OCI-LY7 (cell line): ENCODE data around the gene TMEM250.

Experiments
- CTCF ChIP-seq: fragments of 200-600 bp; sonication (generic); conservative IDR thresholded peaks from 2 replicates; pipeline ENCODE4 v1.5.1; 2014; ENCODE audit warnings: mild to moderate bottlenecking, antibody characterized with exemption, low read length, moderate library complexity, mixed read lengths
- EZH2phosphoT487 ChIP-seq: fragments of 200-600 bp; sonication (generic); IDR thresholded peaks from 2 replicates; pipeline ENCODE4 v1.6.1; 2018; ENCODE audit warnings: low read depth, borderline replicate concordance, mild to moderate bottlenecking, mixed run types, antibody characterized with exemption, low read length, moderate library complexity, mixed read lengths

DNA sequence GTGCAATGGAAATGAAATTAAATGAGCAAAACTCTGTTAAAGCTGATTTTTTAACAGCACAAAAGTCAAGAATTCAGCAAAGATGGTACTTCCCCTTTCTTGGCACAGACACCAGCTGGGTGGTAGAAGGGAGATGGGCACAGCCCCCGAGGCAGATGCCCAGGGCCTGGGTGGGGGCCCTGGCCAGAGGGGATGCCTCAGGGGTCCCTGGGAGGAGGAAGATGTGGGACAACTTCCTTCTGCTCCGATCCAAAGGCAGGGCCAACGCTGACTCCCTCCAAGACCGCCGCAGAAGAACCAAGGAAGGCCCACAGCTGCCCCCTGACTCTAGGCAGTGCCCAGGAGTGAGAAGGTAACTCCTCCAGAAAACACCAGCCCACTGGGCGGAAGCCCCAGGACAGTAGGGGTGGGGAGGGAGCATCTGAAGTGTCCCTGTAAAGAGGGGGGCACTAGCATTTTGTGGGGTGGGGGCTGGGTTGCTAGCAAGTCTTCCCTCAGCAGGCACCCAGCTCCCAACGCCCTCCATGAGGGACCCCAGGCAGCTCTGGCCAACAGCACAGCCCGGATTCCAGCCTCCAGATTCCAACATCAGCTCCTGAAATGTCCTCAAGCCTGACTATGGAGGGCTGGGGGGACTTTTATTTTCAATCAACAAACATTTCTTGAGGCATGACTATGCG is 28.5 kb downstream of the TMEM250 start:
- TF ChIP-seq CTCF (no peak), EZH2phosphoT487 (no peak)
